Measurements from ENCODE around the gene THADA.

The THADA gene

GRCh38 chr2:43203373-43203772, 392.5 kb downstream of the THADA start:
- Histone ChIP-seq H3K36me3 (ENCODE audit: control insufficient read depth in 2 of 2, insufficient read depth in 1 of 2, low read length in 2 of 2) (no peaks in the 10 kb centered on the region), H3K4me1 (ENCODE audit: control insufficient read depth, insufficient read depth, low read length) (no peaks in the 10 kb centered on the region), H3K27ac (ENCODE audit: extremely low read depth, low read depth, low read length) (no peak overlapping the region), H3K9me3 (ENCODE audit: control insufficient read depth, insufficient read depth, low read depth, low read length) (no peaks in the 10 kb centered on the region), H3K4me3 (ENCODE audit: low read depth, low read length) (no peak overlapping the region)
- CTCF ChIA-PET, result interaction anchor here (1.4 kb wide), 1 partner anchor 26 kb away, joined by 3 read pairs; no protein-coding TSS in a partner anchor
- TF ChIP-seq ZBTB7A (tag by site-specific recombination; IDR thresholded peaks at IDR 0.05; ENCODE audit: low read depth) (no peak), ZNF670 (tag by site-specific recombination; IDR thresholded peaks at IDR 0.05; ENCODE audit: low read depth) (no peak), ZNF596 (tag by site-specific recombination; IDR thresholded peaks at IDR 0.05) (no peak), ZNF621 (tag by site-specific recombination; IDR thresholded peaks at IDR 0.05) (no peak), ZNF558 (tag by site-specific recombination; IDR thresholded peaks at IDR 0.05) (no peak), SCRT2 (tag by site-specific recombination; IDR thresholded peaks at IDR 0.05) (no peak), ZNF792 (tag by site-specific recombination; IDR thresholded peaks at IDR 0.05) (no peak), ZNF280C (tag by site-specific recombination; IDR thresholded peaks at IDR 0.05) (no peak), EGR2 (tag by site-specific recombination; IDR thresholded peaks at IDR 0.05; ENCODE audit: low read depth) (no peak), ZNF704 (tag by site-specific recombination; IDR thresholded peaks at IDR 0.05) (no peak), ZNF624 (tag by site-specific recombination; IDR thresholded peaks at IDR 0.05) (no peak), ZFHX2 (tag by site-specific recombination; conservative IDR thresholded peaks at IDR 0.05) (no peak)
- POLR2A ChIA-PET, result no interaction called here

- ChIA-PET CTCF (interaction anchor here (1.0 kb wide), 1 partner anchor 16 kb away, joined by 3 read pairs; no protein-coding TSS in a partner anchor), POLR2A (interaction anchor here (0.7 kb wide), 1 partner anchor 275 kb away, joined by 5 read pairs; no protein-coding TSS in a partner anchor)
- Histone ChIP-seq H3K36me3 (ENCODE audit: control insufficient read depth in 2 of 2, insufficient read depth in 1 of 2, low read length in 2 of 2) (no peaks in the 10 kb centered on the region), H3K4me1 (ENCODE audit: control insufficient read depth, insufficient read depth, low read length) (no peaks in the 10 kb centered on the region), H3K4me3 (ENCODE audit: low read depth, low read length) (no peak overlapping the region), H3K9me3 (ENCODE audit: control insufficient read depth, insufficient read depth, low read depth, low read length) (no peaks in the 10 kb centered on the region), H3K27ac (ENCODE audit: extremely low read depth, low read depth, low read length) (no peak overlapping the region)
- TF ChIP-seq ATF2 (tag by site-specific recombination; IDR thresholded peaks at IDR 0.05; ENCODE audit: low read depth) (peak; percentile 43; the same call in 1 of the 2 replicates), ZBTB10 (tag by site-specific recombination; IDR thresholded peaks at IDR 0.05) (no peak)
These were observed 393.5 kb downstream of the THADA start for GRCh38 chr2:43202289-43202688.

GRCh38 chr2:43201497-43201896, 394.3 kb downstream of the THADA start:
- POLR2A ChIA-PET, result interaction anchor here (0.7 kb wide), 1 partner anchor 274 kb away, joined by 5 read pairs; no protein-coding TSS in a partner anchor
- Histone ChIP-seq H3K9me3 (ENCODE audit: control insufficient read depth, insufficient read depth, low read depth, low read length) (no peaks in the 10 kb centered on the region), H3K27ac (ENCODE audit: extremely low read depth, low read depth, low read length) (no peak overlapping the region), H3K4me3 (ENCODE audit: low read depth, low read length) (no peak overlapping the region), H3K36me3 (ENCODE audit: control insufficient read depth in 2 of 2, insufficient read depth in 1 of 2, low read length in 2 of 2) (no peaks in the 10 kb centered on the region), H3K4me1 (ENCODE audit: control insufficient read depth, insufficient read depth, low read length) (no peaks in the 10 kb centered on the region)
- CTCF ChIA-PET, result interaction anchor here (0.6 to 1.0 kb wide), 2 partner anchors 17 to 391 kb away, joined by 3 to 5 read pairs; no protein-coding TSS in a partner anchor
- TF ChIP-seq GLIS1 (tag by site-specific recombination; IDR thresholded peaks at IDR 0.05) (no peak), ELK4 (IDR thresholded peaks at IDR 0.05; ENCODE audit: borderline replicate concordance, low read depth, low read length) (no peak), ZFP41 (tag by site-specific recombination; IDR thresholded peaks at IDR 0.05; ENCODE audit: borderline replicate concordance) (no peak), ZNF501 (tag by site-specific recombination; IDR thresholded peaks at IDR 0.05) (no peak), ZNF692 (tag by site-specific recombination; IDR thresholded peaks at IDR 0.05) (no peak), ZNF701 (tag by site-specific recombination; IDR thresholded peaks at IDR 0.05) (no peak), KLF1 (tag by site-specific recombination; IDR thresholded peaks at IDR 0.05) (no peak), ZBTB17 (tag by site-specific recombination; IDR thresholded peaks at IDR 0.05) (no peak)

Measured in HEK293 (cell line).